ENCODE measurements around the gene THRA.

THRA gene

GRCh38 chr17:40098846-40099618 is 36.3 kb downstream of the THRA start:
- in situ Hi-C loops (cut with HindIII; ENCODE audit: low sequenced_read_pairs): no loop called here
- peak; percentile 98 for DNase-seq (ENCODE audit: low read depth, low spot score)
- H3K4me3 ChIP-seq (ENCODE audit: low read depth, low read length): peak overlapping the region; percentile 78
- TF ChIP-seq CTCF (IDR thresholded peaks at IDR 0.05; ENCODE audit: low read depth, low read length): no peak

GRCh38 chr17:40099619-40100418 is 37.1 kb downstream of the THRA start:
- in situ Hi-C loops (cut with HindIII; ENCODE audit: low sequenced_read_pairs): no loop called here
- no peak for DNase-seq (ENCODE audit: low read depth, low spot score)

DNA sequence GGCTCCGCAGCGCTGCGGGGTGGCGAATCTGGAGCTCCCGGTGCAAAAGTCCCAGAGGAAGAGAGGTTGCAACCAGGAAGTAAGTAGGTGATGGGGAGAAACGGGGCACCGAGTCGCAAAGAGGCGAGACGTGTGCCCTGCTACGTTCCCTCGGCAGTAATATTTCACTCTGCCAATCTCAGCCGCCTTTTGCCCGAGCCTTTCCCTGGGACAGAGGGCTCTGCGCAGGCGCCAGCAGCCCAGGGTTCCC is 37.6 kb downstream of the THRA start, which contains the start of gene NR1D1:
Gene NR1D1 (minus strand): TSS at position 171 of the 250 bp plus-strand sequence. CDS start 495 bp downstream, outside the sequence.
- H3K4me3 ChIP-seq (ENCODE audit: low read depth, low read length): peak within 1 kb of the TSS; percentile 78
- DNase-seq (ENCODE audit: low read depth, low spot score): no peak
- in situ Hi-C loops (cut with HindIII; ENCODE audit: low sequenced_read_pairs): no loop called here
- no peak for TF ChIP-seq CTCF (IDR thresholded peaks at IDR 0.05; ENCODE audit: low read depth, low read length)

More at GRCh38 chr17:40099619-40100418, 37.1 kb downstream of the THRA start:
- peak overlapping the region; percentile 78 for H3K4me3 ChIP-seq (ENCODE audit: low read depth, low read length)
- TF ChIP-seq CTCF (IDR thresholded peaks at IDR 0.05; ENCODE audit: low read depth, low read length): no peak

DNA sequence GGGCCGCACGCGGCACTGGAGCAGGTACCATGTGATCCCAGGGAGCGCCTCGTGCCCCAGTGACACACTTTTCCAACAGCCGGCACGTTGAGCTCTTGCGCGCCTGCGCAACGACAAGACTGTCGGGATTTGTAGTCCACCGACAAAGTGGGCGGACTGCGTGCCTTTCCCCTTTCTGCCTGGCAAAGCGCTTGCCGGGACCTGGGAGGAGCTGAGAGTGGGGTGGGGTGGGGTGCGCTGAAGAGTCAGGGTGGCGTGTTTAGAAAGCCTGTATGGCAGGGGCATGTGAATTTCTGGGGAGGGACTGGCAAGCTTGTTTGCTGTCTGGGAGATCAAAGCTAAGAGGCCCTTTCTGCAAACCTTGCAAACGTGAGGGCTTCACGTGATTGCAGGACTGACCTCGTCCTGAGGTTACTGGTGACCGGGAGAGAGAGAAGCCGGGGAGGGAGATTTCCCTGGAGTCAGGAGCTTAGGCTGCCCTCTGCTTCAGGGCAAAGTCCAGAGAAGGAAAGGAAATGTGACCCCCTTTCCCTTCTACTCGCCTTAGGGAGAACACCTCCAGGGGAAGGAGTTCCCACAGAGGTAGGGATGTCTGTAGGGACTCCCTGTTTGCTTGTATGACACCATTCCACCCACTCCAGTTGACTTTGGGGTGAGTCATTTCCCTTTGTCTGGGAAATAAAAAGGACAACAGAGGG is 38.1 kb downstream of the THRA start:
- DNase-seq (ENCODE audit: low read depth, low spot score): peak; percentile 98
- TF ChIP-seq CTCF (IDR thresholded peaks at IDR 0.05; ENCODE audit: low read depth, low read length): no peak
- peak overlapping the region; percentile 78 for H3K4me3 ChIP-seq (ENCODE audit: low read depth, low read length)
- in situ Hi-C loops (cut with HindIII; ENCODE audit: low sequenced_read_pairs): no loop called here

DNA sequence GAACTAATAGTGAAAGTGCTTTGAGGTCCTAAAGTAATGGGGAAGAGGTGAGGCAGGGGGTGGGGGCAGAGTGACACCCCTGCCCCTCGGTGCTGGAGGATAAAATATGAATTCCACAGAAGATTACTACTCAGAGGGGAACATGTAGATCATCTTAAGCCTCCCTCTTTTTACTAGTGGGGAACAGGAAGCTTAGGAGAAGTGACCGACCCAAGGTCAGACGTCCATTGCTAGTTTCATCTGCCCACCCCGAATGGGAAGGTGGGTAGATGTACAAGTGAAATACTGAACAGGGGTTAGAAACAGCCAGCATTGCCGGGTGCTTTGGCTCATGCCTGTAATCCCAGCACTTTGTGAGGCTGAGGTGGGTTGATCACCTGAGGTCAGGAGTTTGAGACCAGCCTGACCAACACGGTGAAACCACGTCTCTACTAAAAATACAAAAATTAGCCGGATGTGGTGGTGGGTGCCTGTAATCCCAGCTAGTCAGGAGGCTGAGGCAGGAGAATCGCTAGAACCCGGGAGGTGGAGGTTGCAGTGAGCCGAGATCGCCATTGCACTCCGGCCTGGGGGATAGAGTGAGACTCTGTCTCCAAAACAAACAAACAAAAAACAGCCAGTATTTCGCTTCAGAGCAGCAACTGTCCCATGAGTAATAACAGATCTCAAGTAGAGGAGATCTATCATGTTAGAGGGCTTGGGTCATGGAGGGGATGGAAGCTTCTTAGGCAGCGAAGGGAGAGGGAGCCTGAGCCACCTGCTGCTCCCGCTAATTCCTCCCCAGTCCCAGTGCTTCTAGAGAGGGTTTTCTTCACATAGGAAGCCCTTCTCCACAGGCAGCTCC is 38.8 kb downstream of the THRA start:
- H3K4me3 ChIP-seq (ENCODE audit: low read depth, low read length): no peak overlapping the region
- TF ChIP-seq CTCF (IDR thresholded peaks at IDR 0.05; ENCODE audit: low read depth, low read length): no peak
- DNase-seq (ENCODE audit: low read depth, low spot score): no peak
- in situ Hi-C loops (cut with HindIII; ENCODE audit: low sequenced_read_pairs): no loop called here
